ENCODE measurements around the gene PIGR. TPM values are rescaled to one million over a fixed set of nuclear protein-coding genes. Genes with fewer than 3 reads are reported as not detected.

PIGR gene
- total and polyA plus RNA-seq, 2 of the 8 experiments (the other 6 are each of a cell fraction or from before 2014, with no cell fraction given) = not detected

GRCh38 chr1:206924592-206925105, 21.6 kb downstream of the PIGR start:
- Histone ChIP-seq H3K79me1 (ENCODE audit: low read depth, low read length) (0 out of 2 replicates have a peak, but pooled peaks cover 2% of the 10 kb centered on the region), H2BK20ac (ENCODE audit: low read length) (peak overlapping the region; percentile 3; the same call in 1 of the 2 replicates), H4K5ac (ENCODE audit: insufficient read length, low read depth, low read length) (no peak overlapping the region), H3K27me3 (replicated peaks in 1 of 4; ENCODE audit: control insufficient read depth in 3 of 4, extremely low read depth in 1 of 4, insufficient read depth in 3 of 4, low read length in 3 of 4) (peaks cover 0 to 2% (median 0%) of the 10 kb centered on the region in 4 experiments; a peak in 1 of 7 replicates), H2AFZ (ENCODE audit: low read length) (no peak overlapping the region), H3K23me2 (ENCODE audit: low read depth, low read length) (peaks cover 12% of the 10 kb centered on the region), H3K4me2 (ENCODE audit: insufficient read depth in 1 of 2, low read depth in 2 of 2, low read length in 2 of 2) (no peak overlapping the region; a peak in 1 of 4 replicates), H2BK5ac (ENCODE audit: low read depth, low read length) (peak overlapping the region; percentile 11; the same call in 1 of the 2 replicates), H4K20me1 (replicated peaks in 1 of 2; ENCODE audit: control insufficient read depth in 1 of 2, insufficient read depth in 2 of 2, low read length in 2 of 2) (peaks cover 0 to 11% of the 10 kb centered on the region in 2 experiments), H3K36me3 (ENCODE audit: control insufficient read depth in 2 of 4, insufficient read depth in 4 of 4, low read length in 3 of 4) (peaks cover 0 to 5% (median 0%) of the 10 kb centered on the region in 4 experiments; a peak in 1 of 8 replicates), H4K91ac (replicated peaks; ENCODE audit: insufficient read length, low read length) (peak overlapping the region; percentile 96), H3K18ac (ENCODE audit: extremely low read depth, low read length) (no peak overlapping the region; the same call in 1 of the 2 replicates), H3K79me2 (ENCODE audit: control insufficient read depth in 1 of 2, insufficient read depth in 2 of 2, low read length in 2 of 2) (no peaks in the 10 kb centered on the region), H3K4me1 (replicated peaks in 1 of 4; ENCODE audit: control insufficient read depth in 3 of 4, insufficient read depth in 4 of 4, low read length in 3 of 4) (no peaks in the 10 kb centered on the region), H3K4me3 (ENCODE audit: extremely low read depth in 1 of 4, insufficient read depth in 2 of 4, low read depth in 3 of 4, low read length in 4 of 4) (no peak overlapping the region), H3K27ac (ENCODE audit: low read depth, low read length) (no peak overlapping the region), H3K4ac (replicated peaks; ENCODE audit: insufficient read length, low read depth, low read length) (peak overlapping the region; percentile 63), H4K8ac (ENCODE audit: extremely low read depth, insufficient read depth, low read length) (no peak overlapping the region), H3K56ac (replicated peaks; ENCODE audit: insufficient read length, low read depth, low read length) (peak overlapping the region; percentile 94), H2BK12ac (ENCODE audit: low read depth, low read length) (peak overlapping the region; percentile 53; the same call in 1 of the 2 replicates), H2BK120ac (replicated peaks; ENCODE audit: low read depth, low read length) (no peak overlapping the region), H2AK5ac (ENCODE audit: low read depth, low read length) (peak overlapping the region; percentile 91), H3K9me3 (ENCODE audit: insufficient read depth in 2 of 2, low read depth in 1 of 2, low read length in 1 of 2) (no peaks in the 10 kb centered on the region; a peak in 1 of 4 replicates), H3K23ac (ENCODE audit: insufficient read length) (no peak overlapping the region), H2BK15ac (ENCODE audit: low read length) (peak overlapping the region; percentile 90; the same call in 1 of the 2 replicates), H3K9ac (replicated peaks in 1 of 4; ENCODE audit: extremely low read depth in 1 of 4, low read depth in 3 of 4, low read length in 3 of 4) (no peak overlapping the region), H3K14ac (ENCODE audit: insufficient read length) (no peak overlapping the region)
- 91% methylated on average over 8 of the region's 8 CpGs; no CpG with 5 or more reads in 1 of the 2 experiments for whole genome bisulfite sequencing, 2 experiments (ENCODE audit: extremely low coverage in 1 of 2, insufficient coverage in 1 of 2, insufficient read length in 1 of 2, insufficient replicate concordance in 2 of 2, low coverage in 1 of 2, low lambda C conversion rate in 2 of 2, missing lambda C conversion rate in 1 of 2)
- FAIRE-seq (no peak), DNase-seq (ENCODE audit: low read depth in 1 of 2, low spot score in 2 of 2) (no peak)
- ChIA-PET POLR2A (ENCODE audit: partially characterized antibody) (interaction anchor here (0.9 to 1.0 kb wide), 2 partner anchors 12 to 48 kb away, joined by 3 read pairs; no protein-coding TSS in a partner anchor), CTCF (ENCODE audit: partially characterized antibody) (interaction anchor here (0.6 to 13.8 kb wide), 14 partner anchors 7 to 184 kb away, joined by 3 to 226 read pairs (median 4); partner anchors contain the start of genes FCMR, IL20 and PIGR)
- TF ChIP-seq SP4 (IDR thresholded peaks at IDR 0.05; ENCODE audit: low read length) = no peak
- no peak for TF ChIP-seq USF2 (IDR thresholded peaks at IDR 0.05; ENCODE audit: low read length)
- no peak for TF ChIP-seq CTBP2 (IDR thresholded peaks at IDR 0.05; ENCODE audit: borderline replicate concordance, insufficient read depth, insufficient read length, low read length)
- no peak for TF ChIP-seq TBP (IDR thresholded peaks at IDR 0.05; ENCODE audit: low read depth, low read length)
- TF ChIP-seq RNF2 (IDR thresholded peaks at IDR 0.05; ENCODE audit: borderline replicate concordance, low read depth, low read length, missing control alignments, poor library complexity, severe bottlenecking) = no peak
- no peak for TF ChIP-seq FOSL1 (IDR thresholded peaks at IDR 0.05; ENCODE audit: insufficient read depth, low read depth, low read length)
